Activated CD8-positive, alpha-beta memory T cell treated with anti-CD3 and anti-CD28 coated beads for 36 hours (primary cell): ENCODE data around the gene CLSTN1. TPM values are rescaled to one million over a fixed set of nuclear protein-coding genes. Genes with fewer than 3 reads are reported as not detected.

ENCODE experiments used
- CTCF ChIA-PET: fragments of 350-600 bp; sonication (Branson Sonifier 250); formaldehyde crosslinking; loops from one replicate; lab custom pipeline; 2021; ENCODE audit warnings: antibody characterized with exemption; lab: Charles Lee
- POLR2A ChIA-PET: fragments of 350-600 bp; sonication (Branson Sonifier 250); formaldehyde crosslinking; loops from one replicate; lab custom pipeline; 2021; ENCODE audit warnings: antibody characterized with exemption; lab: Charles Lee
- total RNA-seq, 2 experiments: library from RNA; stranded (reverse); gene quantifications; one replicate each; pipeline ENCODE4 v1.2.3, GENCODE V29; 2021

CLSTN1 gene
- total RNA-seq, 2 experiments from 2014 or later: 38.8 to 40.8 TPM

DNA sequence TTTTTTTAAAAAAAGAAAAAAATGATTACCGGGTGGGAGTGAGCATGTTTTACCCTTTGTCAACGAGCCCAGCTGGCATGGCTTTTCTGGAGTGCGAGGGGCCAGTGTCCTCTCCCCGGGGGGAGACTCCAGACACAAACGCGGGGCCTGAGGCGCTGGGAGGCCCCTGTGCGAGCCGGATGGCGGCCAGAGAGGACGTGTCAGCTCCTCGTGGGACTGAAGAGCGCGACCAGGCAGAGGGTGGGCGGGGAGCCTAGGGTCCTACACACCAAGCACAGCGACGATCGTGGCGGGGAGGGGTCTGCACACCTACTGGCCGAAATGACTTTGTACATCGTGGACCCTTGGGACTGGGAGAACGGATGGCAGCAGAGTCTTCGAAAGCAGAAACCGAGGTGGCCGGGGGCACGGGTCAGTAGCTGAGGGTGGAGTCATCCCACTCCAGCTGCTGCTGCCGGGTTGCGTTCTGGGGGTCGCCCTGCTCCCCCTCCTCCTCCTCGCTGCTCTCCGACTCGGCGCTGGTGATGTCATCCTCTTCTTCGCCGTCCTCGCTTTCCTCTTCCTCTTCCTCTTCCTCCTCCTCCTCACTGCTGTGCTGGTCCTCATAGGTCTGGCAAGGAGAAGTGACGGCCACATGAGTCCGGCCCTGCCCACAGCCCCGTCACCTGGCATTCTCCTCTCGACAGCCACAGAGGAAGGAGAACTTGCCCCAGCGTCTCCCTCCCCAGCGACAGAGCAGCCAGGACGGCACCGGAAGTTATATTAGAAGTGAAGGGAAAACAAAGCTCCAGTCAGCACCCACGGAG is 93.5 kb downstream of the CLSTN1 start:
- ChIA-PET POLR2A (interaction anchor here (1.0 kb wide), 1 partner anchor 70 kb away, joined by 3 read pairs; no protein-coding TSS in a partner anchor), CTCF (interaction anchor here (1.4 to 2.1 kb wide), 3 partner anchors 9 to 103 kb away, joined by 4 to 8 read pairs (median 7); no protein-coding TSS in a partner anchor)

DNA sequence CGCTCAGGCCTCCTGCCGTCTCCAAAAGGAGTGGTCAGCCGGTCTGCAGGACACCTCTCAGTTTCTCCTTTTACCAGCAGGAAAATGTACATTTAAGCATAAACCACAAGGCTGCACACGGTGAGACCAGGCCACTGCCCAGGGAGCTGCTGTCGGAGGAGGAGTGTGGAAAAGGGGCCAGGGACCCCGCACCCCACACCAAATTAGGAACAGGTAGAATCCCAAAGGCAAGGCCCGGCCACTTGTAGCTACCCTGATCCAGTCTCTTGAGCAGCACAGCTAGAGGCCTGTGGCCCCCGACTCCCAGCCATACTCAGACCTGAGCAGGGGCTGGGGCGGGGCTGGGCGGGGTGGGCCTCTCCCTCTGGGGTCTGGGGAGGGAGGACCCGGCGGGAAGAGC is 94.2 kb downstream of the CLSTN1 start:
- CTCF ChIA-PET: interaction anchor here (1.5 to 2.1 kb wide), 2 partner anchors 9 to 103 kb away, joined by 7 to 8 read pairs; no protein-coding TSS in a partner anchor
- POLR2A ChIA-PET: interaction anchor here (0.5 kb wide), 1 partner anchor 121 kb away, joined by 3 read pairs; no protein-coding TSS in a partner anchor

DNA sequence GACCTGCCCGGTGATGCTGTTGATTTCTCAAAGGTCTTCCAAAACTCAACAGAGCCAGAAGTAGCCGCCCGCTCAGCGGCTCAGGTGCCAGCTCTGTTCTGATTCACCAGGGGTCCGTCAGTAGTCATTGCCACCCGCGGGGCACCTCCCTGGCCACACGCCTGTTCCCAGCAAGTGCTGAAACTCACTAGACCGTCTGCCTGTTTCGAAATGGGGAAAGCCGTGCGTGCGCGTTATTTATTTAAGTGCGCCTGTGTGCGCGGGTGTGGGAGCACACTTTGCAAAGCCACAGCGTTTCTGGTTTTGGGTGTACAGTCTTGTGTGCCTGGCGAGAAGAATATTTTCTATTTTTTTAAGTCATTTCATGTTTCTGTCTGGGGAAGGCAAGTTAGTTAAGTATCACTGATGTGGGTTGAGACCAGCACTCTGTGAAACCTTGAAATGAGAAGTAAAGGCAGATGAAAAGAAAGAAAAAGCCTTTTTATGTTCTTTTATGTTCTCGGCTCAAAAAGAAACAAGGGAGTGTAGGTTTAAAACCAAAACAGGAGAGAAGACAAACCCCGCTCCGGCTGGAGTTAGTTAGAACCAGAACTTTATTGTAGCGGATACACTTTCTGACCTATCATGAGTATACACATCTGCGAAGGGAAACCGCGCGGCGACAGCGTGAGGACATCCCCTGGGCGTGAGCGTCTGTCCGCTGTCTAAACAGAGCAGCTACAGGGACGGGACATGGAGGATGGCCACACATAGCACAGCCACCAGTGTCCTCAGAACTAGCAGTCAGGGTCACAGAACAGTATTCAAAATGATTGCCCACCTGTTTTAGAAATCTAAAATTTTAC is 95.1 kb downstream of the CLSTN1 start:
- ChIA-PET POLR2A (interaction anchor here (0.5 to 2.3 kb wide), 3 partner anchors 12 to 121 kb away, joined by 3 to 12 read pairs (median 3); no protein-coding TSS in a partner anchor), CTCF (interaction anchor here (1.1 to 5.3 kb wide), 4 partner anchors 8 to 102 kb away, joined by 4 to 39 read pairs (median 8); no protein-coding TSS in a partner anchor)

DNA sequence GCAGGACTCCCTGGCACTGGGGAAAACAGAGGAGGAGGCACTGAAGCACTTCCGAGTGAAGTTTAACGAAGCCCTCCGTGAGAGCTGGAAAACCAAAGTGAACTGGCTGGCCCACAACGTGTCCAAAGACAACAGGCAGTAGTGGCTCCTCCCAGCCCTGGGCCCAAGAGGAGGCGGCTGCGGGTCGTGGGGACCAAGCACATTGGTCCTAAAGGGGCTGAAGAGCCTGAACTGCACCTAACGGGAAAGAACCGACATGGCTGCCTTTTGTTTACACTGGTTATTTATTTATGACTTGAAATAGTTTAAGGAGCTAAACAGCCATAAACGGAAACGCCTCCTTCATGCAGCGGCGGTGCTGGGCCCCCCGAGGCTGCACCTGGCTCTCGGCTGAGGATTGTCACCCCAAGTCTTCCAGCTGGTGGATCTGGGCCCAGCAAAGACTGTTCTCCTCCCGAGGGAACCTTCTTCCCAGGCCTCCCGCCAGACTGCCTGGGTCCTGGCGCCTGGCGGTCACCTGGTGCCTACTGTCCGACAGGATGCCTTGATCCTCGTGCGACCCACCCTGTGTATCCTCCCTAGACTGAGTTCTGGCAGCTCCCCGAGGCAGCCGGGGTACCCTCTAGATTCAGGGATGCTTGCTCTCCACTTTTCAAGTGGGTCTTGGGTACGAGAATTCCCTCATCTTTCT is 96.7 kb downstream of the CLSTN1 start:
- POLR2A ChIA-PET: interaction anchor here (2.3 kb wide), 1 partner anchor 10 kb away, joined by 12 read pairs; no protein-coding TSS in a partner anchor

DNA sequence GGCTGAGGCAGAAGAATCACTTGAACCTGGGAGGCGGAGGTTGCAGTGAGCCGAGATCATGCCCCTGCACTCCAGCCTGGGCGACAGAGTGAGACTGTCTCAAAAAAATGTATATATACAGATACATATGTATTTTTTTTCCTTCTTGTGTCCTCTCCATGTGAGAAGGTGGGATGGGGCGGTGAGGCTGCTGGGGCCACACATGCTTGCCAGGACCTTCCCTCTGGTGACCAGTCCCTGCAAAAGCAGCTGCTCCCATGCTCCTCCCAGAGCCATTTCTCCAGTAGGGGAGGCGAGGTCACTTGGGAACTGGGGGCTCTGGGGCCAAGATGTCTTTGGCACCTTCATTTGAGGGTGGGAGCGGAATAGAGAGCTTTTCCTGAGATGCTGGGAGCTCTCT is 97.4 kb downstream of the CLSTN1 start:
- CTCF ChIA-PET: interaction anchor here (1.2 to 5.3 kb wide), 3 partner anchors 99 to 148 kb away, joined by 3 to 39 read pairs (median 5); no protein-coding TSS in a partner anchor
- POLR2A ChIA-PET: interaction anchor here (2.3 kb wide), 1 partner anchor 10 kb away, joined by 12 read pairs; no protein-coding TSS in a partner anchor

More for the DNA sequence above, 96.7 kb downstream of the CLSTN1 start:
- CTCF ChIA-PET: interaction anchor here (1.1 to 5.3 kb wide), 5 partner anchors 10 to 148 kb away, joined by 3 to 39 read pairs (median 4); no protein-coding TSS in a partner anchor

DNA sequence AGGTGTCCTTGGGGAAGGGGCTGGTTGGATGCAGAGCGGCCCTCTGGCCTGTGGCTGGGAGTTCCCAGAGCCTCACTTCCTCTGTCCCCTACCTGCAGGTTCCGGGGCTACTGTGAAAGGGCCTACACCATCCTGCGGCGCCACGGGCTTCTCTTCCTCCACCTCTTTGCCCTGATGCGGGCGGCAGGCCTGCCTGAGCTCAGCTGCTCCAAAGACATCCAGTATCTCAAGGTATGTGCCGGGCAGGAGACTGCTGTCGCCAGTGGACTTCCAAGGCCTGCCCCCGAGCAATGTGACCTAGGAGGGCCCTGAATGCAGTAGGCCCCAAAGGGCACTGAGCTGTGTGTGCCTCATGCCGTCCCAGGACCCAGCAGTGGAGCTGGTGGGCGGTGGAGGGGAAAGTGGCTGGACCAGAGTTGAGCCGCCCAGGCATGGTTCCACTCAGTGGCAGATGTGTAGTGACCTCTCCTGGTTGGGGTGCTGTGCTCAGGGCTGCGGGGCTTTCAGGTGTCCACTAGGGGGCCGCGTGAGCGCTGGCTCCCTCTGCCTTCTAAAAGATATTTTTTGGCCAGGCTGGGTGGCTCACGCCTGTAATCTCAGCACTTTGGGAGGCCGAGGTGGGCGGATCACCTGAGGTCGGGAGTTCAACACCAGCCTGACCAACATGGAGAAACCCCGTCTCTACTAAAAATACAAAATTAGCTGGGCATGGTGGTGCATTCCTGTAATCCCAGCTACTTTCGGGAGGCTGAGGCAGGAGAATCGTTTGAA is 98.9 kb downstream of the CLSTN1 start:
- POLR2A ChIA-PET: interaction anchor here (0.7 kb wide), 1 partner anchor 179 kb away, joined by 7 read pairs; no protein-coding TSS in a partner anchor
- CTCF ChIA-PET: interaction anchor here (0.8 to 5.3 kb wide), 9 partner anchors 9 to 144 kb away, joined by 3 to 39 read pairs (median 3); no protein-coding TSS in a partner anchor

DNA sequence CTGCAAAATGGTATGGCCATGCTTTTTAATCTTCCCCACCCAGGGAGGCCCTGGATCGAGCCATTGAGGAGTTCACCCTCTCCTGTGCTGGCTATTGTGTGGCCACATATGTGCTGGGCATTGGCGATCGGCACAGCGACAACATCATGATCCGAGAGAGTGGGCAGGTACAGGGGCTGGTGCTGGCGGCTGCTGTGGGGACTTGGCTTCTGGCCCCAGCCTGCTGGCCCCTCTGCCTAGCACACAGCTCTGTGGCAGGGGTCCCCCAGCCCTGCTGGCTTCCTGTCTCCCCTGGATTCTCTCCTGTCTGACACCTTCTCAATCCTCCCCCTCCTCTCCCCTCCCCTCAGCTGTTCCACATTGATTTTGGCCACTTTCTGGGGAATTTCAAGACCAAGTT is 99.8 kb downstream of the CLSTN1 start:
- ChIA-PET CTCF (interaction anchor here (0.7 to 5.3 kb wide), 4 partner anchors 8 to 719 kb away, joined by 3 to 39 read pairs (median 4); no protein-coding TSS in a partner anchor), POLR2A (interaction anchor here (0.7 kb wide), 1 partner anchor 180 kb away, joined by 7 read pairs; no protein-coding TSS in a partner anchor)

DNA sequence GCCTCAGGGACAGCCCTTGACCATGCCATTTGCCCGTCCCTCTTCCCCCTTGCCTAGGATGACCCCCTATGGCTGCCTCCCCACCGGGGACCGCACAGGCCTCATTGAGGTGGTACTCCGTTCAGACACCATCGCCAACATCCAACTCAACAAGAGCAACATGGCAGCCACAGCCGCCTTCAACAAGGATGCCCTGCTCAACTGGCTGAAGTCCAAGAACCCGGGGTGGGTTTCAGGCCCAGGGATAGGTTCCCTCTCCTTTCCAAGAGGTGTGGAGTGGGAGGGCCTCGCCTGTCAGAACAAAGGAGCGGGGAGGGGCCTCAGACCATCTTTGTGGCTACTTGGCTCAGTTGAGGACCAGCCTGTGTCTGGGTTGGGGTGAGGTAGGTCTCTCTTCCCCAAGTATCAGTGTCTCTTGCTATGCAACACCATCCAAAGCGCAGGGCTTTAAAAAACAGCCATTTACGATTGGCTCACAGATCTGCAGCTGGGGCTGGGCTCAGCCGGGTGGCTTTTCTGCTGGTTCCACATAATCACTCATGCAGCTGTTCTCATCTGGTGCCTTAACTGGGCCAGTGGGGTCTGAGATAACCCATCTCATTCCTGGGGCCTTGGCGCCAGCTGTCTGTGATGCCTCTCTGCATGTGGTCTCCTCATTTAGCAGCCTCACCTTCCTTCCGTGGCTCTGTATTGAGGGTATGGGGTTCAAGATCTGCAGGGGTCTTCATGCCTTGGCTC is 100.5 kb downstream of the CLSTN1 start:
- POLR2A ChIA-PET: no interaction called here
- CTCF ChIA-PET: interaction anchor here (0.7 to 5.3 kb wide), 3 partner anchors 8 to 720 kb away, joined by 3 to 39 read pairs (median 3); no protein-coding TSS in a partner anchor

DNA sequence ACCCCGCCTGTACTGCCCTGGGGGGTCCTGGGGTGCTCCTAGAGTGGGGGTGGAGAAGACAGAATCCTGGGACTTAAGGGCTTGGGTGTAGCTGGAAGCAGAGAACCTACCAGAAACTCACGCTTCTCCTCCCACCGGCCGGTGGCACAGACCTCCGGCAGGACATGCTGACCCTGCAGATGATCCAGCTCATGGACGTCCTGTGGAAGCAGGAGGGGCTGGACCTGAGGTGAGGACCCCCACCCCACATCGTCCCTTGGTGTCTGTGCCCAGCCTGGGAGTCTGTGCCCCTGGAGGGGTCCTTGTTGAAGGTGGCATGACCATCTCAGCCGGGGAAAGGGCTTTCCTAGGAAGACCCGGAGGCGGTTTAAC is 101.4 kb downstream of the CLSTN1 start:
- POLR2A ChIA-PET: interaction anchor here (0.5 to 1.5 kb wide), 2 partner anchors 34 to 96 kb away, joined by 5 read pairs; no protein-coding TSS in a partner anchor
- CTCF ChIA-PET: interaction anchor here (1.1 to 4.1 kb wide), 7 partner anchors 13 to 311 kb away, joined by 3 to 43 read pairs (median 4); partner anchors contain the start of genes PIK3CD and UBE4B

GRCh38 chr1:9721606-9722377 is 102.0 kb downstream of the CLSTN1 start:
- CTCF ChIA-PET: interaction anchor here (0.6 to 4.1 kb wide), 21 partner anchors 8 to 792 kb away, joined by 3 to 43 read pairs (median 4); partner anchors contain the start of genes PIK3CD and UBE4B
- POLR2A ChIA-PET: interaction anchor here (0.5 to 1.5 kb wide), 2 partner anchors 34 to 95 kb away, joined by 5 read pairs; no protein-coding TSS in a partner anchor

- POLR2A ChIA-PET: interaction anchor here (1.5 kb wide), 1 partner anchor 94 kb away, joined by 5 read pairs; no protein-coding TSS in a partner anchor
Observed at GRCh38 chr1:9720785-9721605, 102.8 kb downstream of the CLSTN1 start.

DNA sequence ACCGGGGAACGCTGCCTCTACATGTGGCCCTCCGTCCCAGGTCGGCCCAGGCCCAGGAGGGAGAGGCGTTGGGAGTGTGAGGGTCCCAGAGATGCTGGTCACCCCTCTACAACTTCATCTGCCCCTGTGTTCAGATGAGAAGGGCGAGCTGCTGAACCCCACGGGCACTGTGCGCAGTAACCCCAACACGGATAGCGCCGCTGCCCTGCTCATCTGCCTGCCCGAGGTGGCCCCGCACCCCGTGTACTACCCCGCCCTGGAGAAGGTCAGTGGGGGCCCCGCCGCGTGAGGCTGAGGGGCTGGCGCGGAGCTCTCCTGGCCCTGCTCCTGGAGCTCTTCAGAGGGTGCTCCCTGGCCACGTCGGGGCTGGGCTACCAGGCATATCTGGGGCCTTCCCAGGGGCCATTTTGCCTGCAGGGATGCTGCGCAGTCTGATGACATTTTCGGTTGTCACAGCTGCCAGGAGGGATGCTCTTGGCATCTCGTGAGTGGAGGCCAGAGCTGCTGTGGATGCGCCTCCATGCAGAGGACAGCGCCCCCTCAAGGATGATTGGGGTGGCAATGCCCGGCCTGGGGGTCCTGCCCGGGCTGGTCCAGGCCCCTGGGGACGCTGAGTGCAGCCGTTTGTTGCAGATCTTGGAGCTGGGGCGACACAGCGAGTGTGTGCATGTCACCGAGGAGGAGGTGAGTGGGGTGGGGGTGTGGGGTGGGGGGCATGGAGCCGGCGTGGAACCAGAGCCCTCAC is 103.6 kb downstream of the CLSTN1 start:
- POLR2A ChIA-PET: interaction anchor here (1.0 kb wide), 1 partner anchor 91 kb away, joined by 3 read pairs; no protein-coding TSS in a partner anchor
- CTCF ChIA-PET: interaction anchor here (0.6 to 4.1 kb wide), 9 partner anchors 8 to 130 kb away, joined by 3 to 43 read pairs (median 4); no protein-coding TSS in a partner anchor

More at GRCh38 chr1:9720785-9721605, 102.8 kb downstream of the CLSTN1 start:
- CTCF ChIA-PET: interaction anchor here (0.6 to 4.1 kb wide), 21 partner anchors 9 to 793 kb away, joined by 3 to 43 read pairs (median 4); partner anchors contain the start of genes PIK3CD and UBE4B

GRCh38 chr1:9718006-9718680 is 105.6 kb downstream of the CLSTN1 start:
- CTCF ChIA-PET: interaction anchor here (0.6 to 5.7 kb wide), 5 partner anchors 10 to 90 kb away, joined by 3 to 51 read pairs (median 4); no protein-coding TSS in a partner anchor
- POLR2A ChIA-PET: interaction anchor here (0.8 to 3.8 kb wide), 5 partner anchors 10 to 90 kb away, joined by 4 to 37 read pairs (median 12); partner anchors contain the start of gene PIK3CD
